Mesenteric fat pad (tissue), 1 donor: ENCODE measurements around the gene LAMC2. TPM values are rescaled to one million over a fixed set of nuclear protein-coding genes. Genes with fewer than 3 reads are reported as not detected.
"Not testable (repeated sequence)": the region's sequence is repeated elsewhere in the genome, so short reads cannot be mapped to it uniquely, and the experiment has no call there.

ENCODE experiments used
- DNase-seq: peaks from one replicate; pipeline ENCODE4 v3.0.0-alpha.2; 2020; ENCODE audit warnings: low spot score
- total RNA-seq: library from RNA; stranded (reverse); fragmentation: NEBNext Ultra II Directional; extraction: Animal tissue kit (Norgen Biotek cat#: 25700); gene quantifications from one replicate; pipeline ENCODE4 v1.2.1, GENCODE V29; 2021
- donor health status: DM: yes; HTN: yes; CAD: no.

Gene LAMC2
- total RNA-seq, 1 donor from 2014 or later, result 1.0 TPM

- no peak for DNase-seq
These were observed 50.2 kb downstream of the LAMC2 start for GRCh38 chr1:183236158-183236725.

DNA sequence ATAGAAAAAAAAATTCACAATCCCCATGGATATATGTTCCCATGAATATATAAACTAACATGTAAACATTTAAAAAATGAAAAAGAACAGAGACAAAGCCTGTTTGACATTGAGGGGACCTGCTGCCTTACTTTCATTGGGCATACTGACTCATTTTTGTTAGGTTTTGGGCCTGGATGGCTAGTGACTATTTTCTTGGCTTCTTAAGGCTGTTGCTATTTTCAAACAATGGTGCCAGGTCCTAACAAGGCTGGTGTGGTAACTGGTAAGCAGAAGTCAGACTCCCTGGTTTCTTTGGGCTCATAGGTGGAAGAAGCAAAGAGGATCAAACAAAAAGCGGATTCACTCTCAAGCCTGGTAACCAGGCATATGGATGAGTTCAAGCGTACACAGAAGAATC is 51.0 kb downstream of the LAMC2 start:
- DNase-seq, result no peak

DNA sequence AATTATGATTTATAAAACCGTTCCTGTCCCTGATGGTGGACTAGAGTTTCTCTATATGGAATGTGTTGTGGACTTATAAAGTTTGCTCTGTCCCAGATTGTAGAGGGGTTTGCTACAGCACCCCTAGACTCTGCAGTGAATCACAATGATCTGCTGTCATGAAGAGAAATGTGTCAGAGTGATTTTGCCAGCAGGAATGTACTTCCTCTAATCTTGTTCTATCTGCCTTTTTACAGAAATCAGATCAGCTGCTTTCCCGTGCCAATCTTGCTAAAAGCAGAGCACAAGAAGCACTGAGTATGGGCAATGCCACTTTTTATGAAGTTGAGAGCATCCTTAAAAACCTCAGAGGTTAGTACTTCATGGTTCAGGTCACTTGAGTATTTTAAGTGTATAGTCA is 52.0 kb downstream of the LAMC2 start:
- DNase-seq, result no peak

GRCh38 chr1:183239220-183239742 is 53.2 kb downstream of the LAMC2 start:
- no peak for DNase-seq

- no peak for DNase-seq
These were observed 53.9 kb downstream of the LAMC2 start for GRCh38 chr1:183239793-183240525.

DNA sequence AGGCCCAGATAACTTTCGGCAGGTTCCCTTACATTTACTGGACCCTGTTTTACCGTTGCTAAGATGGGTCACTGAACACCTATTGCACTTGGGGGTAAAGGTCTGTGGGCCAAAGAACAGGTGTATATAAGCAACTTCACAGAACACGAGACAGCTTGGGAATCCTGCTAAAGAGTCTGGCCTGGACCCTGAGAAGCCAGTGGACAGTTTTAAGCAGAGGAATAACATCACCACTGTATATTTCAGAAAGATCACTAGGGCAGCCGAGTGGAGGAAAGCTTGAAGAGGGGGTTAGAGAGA is 54.4 kb downstream of the LAMC2 start:
- DNase-seq, result no peak

DNA sequence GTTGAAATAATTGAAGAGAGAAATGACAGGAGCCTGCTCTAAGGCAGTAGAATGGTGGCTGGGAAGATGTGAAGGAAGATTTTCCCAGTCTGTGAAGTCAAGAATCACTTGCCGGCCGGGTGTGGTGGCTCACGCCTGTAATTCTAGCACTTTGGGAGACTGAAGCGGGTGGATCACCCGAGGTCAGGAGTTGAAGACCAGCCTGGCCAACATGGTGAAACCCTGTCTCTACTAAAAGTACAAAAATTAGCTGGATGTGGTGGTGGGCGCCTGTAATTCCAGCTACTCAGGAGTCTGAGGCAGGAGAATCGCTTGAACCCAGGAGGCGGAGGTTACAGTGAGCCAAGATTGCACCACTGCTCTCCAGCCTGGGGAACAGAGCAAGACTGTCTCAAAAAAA is 54.8 kb downstream of the LAMC2 start:
- not testable (repeated sequence) for DNase-seq

- DNase-seq, result no peak
These were observed 55.4 kb downstream of the LAMC2 start for GRCh38 chr1:183241471-183241870.

DNA sequence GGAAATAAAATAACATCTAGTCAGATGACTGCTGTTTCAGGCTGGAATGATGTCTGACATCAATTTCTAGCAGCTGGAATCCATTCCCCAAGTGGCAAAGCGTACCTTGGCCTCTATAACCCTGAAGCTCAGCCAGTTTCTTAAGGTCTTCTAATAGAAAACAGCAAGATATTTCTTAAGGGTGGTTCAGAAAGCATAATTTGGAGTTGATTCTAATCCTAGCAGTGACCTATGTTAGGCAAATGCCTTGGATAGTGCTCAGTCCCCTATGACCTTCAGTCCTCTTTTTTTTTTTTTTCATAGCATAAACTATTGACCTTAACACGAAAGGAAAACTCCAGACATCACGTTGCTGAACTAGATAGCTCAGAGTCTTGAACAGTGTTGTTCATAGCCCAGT is 56.5 kb downstream of the LAMC2 start:
- DNase-seq, result no peak

DNA sequence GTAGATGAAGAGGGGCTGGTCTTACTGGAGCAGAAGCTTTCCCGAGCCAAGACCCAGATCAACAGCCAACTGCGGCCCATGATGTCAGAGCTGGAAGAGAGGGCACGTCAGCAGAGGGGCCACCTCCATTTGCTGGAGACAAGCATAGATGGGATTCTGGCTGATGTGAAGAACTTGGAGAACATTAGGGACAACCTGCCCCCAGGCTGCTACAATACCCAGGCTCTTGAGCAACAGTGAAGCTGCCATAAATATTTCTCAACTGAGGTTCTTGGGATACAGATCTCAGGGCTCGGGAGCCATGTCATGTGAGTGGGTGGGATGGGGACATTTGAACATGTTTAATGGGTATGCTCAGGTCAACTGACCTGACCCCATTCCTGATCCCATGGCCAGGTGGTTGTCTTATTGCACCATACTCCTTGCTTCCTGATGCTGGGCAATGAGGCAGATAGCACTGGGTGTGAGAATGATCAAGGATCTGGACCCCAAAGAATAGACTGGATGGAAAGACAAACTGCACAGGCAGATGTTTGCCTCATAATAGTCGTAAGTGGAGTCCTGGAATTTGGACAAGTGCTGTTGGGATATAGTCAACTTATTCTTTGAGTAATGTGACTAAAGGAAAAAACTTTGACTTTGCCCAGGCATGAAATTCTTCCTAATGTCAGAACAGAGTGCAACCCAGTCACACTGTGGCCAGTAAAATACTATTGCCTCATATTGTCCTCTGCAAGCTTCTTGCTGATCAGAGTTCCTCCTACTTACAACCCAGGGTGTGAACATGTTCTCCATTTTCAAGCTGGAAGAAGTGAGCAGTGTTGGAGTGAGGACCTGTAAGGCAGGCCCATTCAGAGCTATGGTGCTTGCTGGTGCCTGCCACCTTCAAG is 57.3 kb downstream of the LAMC2 start:
- no peak for DNase-seq

DNA sequence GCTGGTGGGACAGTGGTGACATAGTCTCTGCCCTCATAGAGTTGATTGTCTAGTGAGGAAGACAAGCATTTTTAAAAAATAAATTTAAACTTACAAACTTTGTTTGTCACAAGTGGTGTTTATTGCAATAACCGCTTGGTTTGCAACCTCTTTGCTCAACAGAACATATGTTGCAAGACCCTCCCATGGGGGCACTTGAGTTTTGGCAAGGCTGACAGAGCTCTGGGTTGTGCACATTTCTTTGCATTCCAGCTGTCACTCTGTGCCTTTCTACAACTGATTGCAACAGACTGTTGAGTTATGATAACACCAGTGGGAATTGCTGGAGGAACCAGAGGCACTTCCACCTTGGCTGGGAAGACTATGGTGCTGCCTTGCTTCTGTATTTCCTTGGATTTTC is 58.4 kb downstream of the LAMC2 start:
- no peak for DNase-seq

DNA sequence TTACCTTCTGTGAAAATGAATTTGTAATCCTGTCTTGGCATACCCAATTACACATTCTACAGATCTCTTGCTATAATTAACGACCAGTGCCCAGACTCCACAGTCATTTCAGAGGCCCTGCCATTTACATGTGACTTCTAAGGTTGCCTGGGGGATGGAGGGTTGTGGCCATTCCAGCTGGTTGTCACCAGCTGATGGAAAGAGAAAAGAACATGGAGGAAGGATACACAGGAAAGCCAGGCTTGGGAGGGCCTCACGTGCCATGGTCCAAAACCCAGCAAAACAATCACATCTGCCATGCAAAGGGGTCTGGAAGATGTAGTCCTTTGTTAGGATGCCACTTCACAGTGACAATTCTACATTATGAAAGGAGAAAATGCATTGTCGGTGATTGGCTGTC is 59.3 kb downstream of the LAMC2 start:
- no peak for DNase-seq

GRCh38 chr1:183246436-183246835 is 60.4 kb downstream of the LAMC2 start:
- DNase-seq, result no peak

DNA sequence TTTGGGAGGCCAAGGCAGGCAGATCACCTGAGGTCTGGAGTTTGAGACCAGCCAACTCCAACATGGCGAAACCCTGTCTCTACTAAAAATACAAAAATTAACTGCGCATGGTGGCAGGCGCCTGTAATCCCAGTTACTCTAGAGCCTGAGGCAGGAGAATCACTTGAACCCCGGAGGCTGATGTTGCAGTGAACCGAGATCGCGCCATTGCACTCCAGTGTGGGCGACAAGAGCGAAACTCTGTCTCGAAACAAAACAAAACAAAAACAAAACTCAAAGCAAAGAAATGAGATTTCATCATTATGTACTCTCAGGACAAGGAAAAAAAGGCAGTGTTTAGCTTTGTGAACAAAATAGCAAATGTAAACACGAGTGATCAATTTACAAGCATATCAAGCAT is 61.0 kb downstream of the LAMC2 start:
- DNase-seq, result no peak

GRCh38 chr1:183247484-183247883 is 61.4 kb downstream of the LAMC2 start:
- DNase-seq, result no peak

- no peak for DNase-seq
These were observed 61.9 kb downstream of the LAMC2 start for GRCh38 chr1:183247931-183248330.

- DNase-seq, result no peak
These were observed 63.1 kb downstream of the LAMC2 start for GRCh38 chr1:183248989-183249691.

DNA sequence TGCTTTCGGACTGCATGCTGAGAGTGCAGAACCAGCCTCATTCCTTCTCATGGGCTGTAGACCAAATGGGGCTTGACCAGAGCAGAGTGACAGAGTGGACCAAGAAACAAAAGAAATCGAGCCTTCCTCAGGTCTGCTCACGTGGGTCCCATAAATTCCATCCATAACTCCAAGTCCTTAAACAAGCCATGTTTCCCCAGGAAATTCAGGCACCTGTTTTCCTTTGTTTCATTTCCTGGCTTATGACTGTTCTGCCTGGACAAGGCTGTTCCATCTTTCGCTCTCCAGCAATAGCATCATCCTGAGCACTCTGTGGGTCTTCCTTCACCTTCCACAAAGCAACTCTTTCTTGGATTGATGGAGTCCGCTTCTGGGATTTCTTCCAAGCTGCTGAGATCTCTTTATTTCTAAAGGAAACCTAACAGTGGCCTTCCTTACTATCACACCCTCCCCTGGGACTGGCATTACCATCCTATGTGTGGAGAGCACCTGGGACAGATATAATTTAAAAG is 63.9 kb downstream of the LAMC2 start:
- no peak for DNase-seq

- no peak for DNase-seq
These were observed 65.3 kb downstream of the LAMC2 start for GRCh38 chr1:183251101-183251958.

DNA sequence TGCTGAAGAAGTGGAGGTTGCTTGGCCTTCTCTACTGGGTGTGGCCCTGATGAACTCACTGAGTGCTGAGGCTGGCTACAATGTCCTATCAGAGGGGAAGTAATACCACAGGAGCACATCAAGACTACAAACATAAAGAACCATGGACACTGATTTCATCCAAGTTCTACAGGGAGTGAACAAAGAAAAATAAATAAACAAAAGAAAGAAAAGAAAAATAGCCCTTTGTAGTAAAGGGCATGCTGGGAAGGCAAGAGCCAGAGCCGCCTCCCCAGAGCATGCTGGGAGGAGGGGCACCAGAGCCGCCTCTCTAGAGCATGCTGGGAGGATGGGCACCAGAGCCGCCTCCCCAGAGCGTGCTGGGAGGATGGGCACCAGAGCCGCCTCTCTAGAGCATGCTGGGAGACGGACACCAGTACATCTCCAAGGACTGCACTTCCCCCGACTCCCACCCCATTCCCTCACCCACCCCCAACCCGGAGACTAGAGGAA is 65.9 kb downstream of the LAMC2 start:
- DNase-seq, result no peak
